Measurements from ENCODE around the gene ISCA1.
"Not testable (repeated sequence)": the region's sequence is repeated elsewhere in the genome, so short reads cannot be mapped to it uniquely, and the experiment has no call there.

Gene ISCA1

DNA sequence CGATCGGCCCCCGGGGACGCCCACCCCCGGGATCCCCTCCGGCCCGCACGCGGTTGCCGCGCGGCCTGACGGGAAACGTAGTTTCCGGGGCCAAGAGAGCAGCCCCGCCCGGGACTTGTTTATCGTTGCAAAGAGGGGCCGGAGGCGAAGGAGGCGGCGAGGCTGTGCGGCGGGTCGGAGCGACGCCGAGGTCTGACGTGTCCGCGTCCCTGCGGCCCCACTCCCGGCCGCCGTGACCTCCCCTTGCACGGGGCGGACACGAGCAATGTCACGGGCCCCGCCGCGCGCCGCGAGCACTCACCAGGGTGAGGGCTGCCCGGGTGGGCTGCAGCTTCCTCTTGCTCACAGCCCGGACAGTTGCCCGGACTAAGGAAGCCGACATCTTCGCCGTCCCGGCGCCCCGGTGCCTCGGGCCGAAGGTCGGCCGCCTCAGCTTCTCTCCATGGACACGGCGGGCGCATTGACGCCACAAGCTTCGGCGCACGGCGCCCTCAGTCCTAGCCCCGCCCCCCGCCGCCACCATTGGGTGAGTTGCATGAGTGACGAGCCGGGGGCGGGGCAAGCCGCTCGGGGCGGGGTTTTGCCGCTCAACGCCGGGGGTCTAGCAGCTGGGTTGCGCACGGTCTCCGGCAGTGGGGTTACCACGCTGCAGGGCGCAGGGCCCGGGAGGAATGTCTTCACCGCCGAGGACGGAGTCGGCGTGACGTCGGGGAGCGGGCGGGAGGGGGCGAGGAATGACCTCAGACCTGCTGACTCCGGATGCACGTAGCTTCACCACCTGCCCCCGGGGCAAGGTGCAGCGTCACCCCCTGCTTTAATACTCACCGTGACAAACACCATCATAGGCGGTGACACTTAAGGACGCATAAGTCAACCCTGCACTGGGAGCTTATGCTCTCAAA lies at the start of gene ISCA1:
Gene ISCA1 (minus strand): TSS at position 462 of the 902 bp plus-strand sequence. CDS start 80 bp downstream, at position 382.
- Histone ChIP-seq H3K4me1 (ENCODE audit: control insufficient read depth, insufficient read depth, low read length) (peaks cover 15% of the 10 kb centered on the region), H3K4me3 (ENCODE audit: low read length) (peak within 1 kb of the TSS; percentile 100), H3K36me3 (ENCODE audit: control insufficient read depth, insufficient read depth, low read length) (peaks cover 3% of the 10 kb centered on the region), H3K9ac (ENCODE audit: low read length) (peak within 1 kb of the TSS; percentile 80), H3K27ac (ENCODE audit: low read depth, low read length) (peak within 1 kb of the TSS; percentile 93), H3K27me3 (ENCODE audit: control insufficient read depth, insufficient read depth, low read length) (no peaks in the 10 kb centered on the region)

DNA sequence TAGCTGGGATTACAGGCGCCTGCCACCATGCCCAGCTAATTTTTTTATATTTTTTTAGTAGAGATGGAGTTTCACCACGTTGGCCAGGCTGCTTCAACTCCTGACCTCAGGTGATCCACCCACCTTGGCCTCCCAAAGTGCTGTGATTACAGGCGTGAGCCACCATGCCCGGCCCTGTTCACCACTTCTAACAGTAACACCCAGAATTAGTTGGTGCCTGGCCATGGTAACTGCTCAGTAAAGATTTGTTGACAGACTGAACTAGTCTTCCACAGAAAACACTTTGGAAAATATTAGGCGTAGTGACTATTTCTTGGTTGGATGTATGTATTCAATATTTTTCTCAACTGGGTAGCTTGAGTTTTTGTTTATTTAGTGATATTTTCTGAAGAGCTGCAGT lies 47.8 kb upstream of the ISCA1 start:
- H3K27ac ChIP-seq (ENCODE audit: low read depth, low read length): no peak overlapping the region
- H3K27me3 ChIP-seq (ENCODE audit: control insufficient read depth, insufficient read depth, low read length): no peaks in the 10 kb centered on the region
- H3K36me3 ChIP-seq (ENCODE audit: control insufficient read depth, insufficient read depth, low read length): peaks cover 23% of the 10 kb centered on the region
- no peak overlapping the region for H3K9ac ChIP-seq (ENCODE audit: low read length)
- H3K4me1 ChIP-seq (ENCODE audit: control insufficient read depth, insufficient read depth, low read length): no peaks in the 10 kb centered on the region
- no peak overlapping the region for H3K4me3 ChIP-seq (ENCODE audit: low read length)

DNA sequence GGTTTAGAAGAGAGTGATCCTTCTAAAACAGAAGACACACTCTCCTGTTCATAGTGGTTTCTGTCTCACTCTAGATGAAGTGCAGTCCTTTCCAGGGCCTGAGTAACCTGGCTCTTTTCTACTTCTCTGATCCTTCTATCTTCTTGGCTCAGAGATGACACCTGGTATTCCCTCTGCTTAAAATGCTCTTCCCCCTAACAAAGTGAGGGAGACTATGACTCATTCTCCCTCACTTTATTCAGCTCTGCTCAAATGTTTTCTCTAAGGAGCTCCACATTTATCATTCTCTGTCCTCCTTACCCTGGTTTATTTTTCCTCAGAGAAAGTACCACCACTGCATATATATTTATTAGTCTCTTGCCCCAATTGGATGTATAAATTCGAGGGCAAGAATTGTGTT lies 47.3 kb upstream of the ISCA1 start:
- Histone ChIP-seq H3K36me3 (ENCODE audit: control insufficient read depth, insufficient read depth, low read length) (peaks cover 25% of the 10 kb centered on the region), H3K27ac (ENCODE audit: low read depth, low read length) (no peak overlapping the region), H3K4me1 (ENCODE audit: control insufficient read depth, insufficient read depth, low read length) (no peaks in the 10 kb centered on the region), H3K27me3 (ENCODE audit: control insufficient read depth, insufficient read depth, low read length) (no peaks in the 10 kb centered on the region), H3K4me3 (ENCODE audit: low read length) (no peak overlapping the region), H3K9ac (ENCODE audit: low read length) (no peak overlapping the region)

DNA sequence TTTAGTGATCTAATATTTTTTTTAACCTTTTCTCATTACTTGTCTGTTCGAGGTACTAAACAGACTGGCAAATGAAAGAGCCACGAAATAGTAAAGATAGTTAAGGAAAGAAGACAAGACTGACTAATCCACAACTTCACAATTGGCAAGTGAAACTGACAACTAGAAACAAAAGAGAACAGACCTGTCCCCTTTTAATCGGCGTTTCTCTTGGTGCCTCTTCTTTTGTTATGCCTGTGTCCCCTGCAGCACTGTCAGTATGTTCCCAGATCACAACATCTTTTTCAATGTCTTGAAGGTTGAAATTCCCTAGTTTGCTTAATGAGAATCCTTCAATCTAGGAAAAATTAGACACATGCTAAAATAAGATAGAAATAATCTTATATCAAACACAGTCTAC lies 45.8 kb upstream of the ISCA1 start:
- H3K4me1 ChIP-seq (ENCODE audit: control insufficient read depth, insufficient read depth, low read length): no peaks in the 10 kb centered on the region
- H3K27me3 ChIP-seq (ENCODE audit: control insufficient read depth, insufficient read depth, low read length): no peaks in the 10 kb centered on the region
- H3K27ac ChIP-seq (ENCODE audit: low read depth, low read length): no peak overlapping the region
- peaks cover 32% of the 10 kb centered on the region for H3K36me3 ChIP-seq (ENCODE audit: control insufficient read depth, insufficient read depth, low read length)
- no peak overlapping the region for H3K4me3 ChIP-seq (ENCODE audit: low read length)
- no peak overlapping the region for H3K9ac ChIP-seq (ENCODE audit: low read length)

DNA sequence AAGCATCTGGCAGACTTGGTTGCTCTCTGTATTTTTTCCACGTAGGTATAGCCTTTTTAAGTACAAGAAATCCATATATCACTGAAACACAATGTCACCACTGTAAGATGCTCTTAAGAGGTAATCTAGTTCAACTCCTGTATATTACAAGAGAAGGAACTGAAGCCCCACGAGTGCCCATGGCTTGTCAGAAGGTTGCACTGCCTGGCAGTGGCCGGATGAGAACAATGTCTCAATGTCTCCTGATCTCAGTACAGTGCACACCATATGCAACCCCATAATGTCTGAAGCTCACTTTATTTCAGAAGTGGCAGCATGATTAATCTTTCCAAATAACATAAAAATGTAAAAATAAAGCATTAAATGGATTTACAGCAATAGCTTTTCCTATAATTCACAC lies 44.2 kb upstream of the ISCA1 start:
- H3K4me1 ChIP-seq (ENCODE audit: control insufficient read depth, insufficient read depth, low read length): no peaks in the 10 kb centered on the region
- no peak overlapping the region for H3K4me3 ChIP-seq (ENCODE audit: low read length)
- H3K27ac ChIP-seq (ENCODE audit: low read depth, low read length): no peak overlapping the region
- H3K27me3 ChIP-seq (ENCODE audit: control insufficient read depth, insufficient read depth, low read length): no peaks in the 10 kb centered on the region
- H3K36me3 ChIP-seq (ENCODE audit: control insufficient read depth, insufficient read depth, low read length): peaks cover 42% of the 10 kb centered on the region
- H3K9ac ChIP-seq (ENCODE audit: low read length): no peak overlapping the region

DNA sequence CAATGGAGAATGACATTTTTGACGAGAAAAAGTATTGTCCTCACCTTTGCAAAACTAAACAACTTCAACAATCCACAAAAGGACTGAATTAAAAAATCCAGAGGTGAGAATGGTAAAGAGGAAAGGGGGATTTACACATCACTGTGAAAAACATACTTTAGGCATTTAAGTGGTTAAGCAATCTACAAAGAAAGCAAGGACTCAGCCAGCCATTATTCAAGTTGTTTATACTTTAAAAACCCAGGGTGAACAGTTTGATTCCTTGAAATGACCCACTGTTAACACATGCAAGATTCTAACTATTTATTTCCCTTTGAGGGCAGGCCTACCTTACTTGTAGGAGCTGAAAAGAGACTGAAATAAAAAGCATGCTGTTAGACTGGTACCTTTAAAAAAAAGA lies 42.6 kb upstream of the ISCA1 start:
- no peaks in the 10 kb centered on the region for H3K27me3 ChIP-seq (ENCODE audit: control insufficient read depth, insufficient read depth, low read length)
- H3K9ac ChIP-seq (ENCODE audit: low read length): no peak overlapping the region
- no peaks in the 10 kb centered on the region for H3K4me1 ChIP-seq (ENCODE audit: control insufficient read depth, insufficient read depth, low read length)
- H3K36me3 ChIP-seq (ENCODE audit: control insufficient read depth, insufficient read depth, low read length): peaks cover 42% of the 10 kb centered on the region
- no peak overlapping the region for H3K4me3 ChIP-seq (ENCODE audit: low read length)
- no peak overlapping the region for H3K27ac ChIP-seq (ENCODE audit: low read depth, low read length)

DNA sequence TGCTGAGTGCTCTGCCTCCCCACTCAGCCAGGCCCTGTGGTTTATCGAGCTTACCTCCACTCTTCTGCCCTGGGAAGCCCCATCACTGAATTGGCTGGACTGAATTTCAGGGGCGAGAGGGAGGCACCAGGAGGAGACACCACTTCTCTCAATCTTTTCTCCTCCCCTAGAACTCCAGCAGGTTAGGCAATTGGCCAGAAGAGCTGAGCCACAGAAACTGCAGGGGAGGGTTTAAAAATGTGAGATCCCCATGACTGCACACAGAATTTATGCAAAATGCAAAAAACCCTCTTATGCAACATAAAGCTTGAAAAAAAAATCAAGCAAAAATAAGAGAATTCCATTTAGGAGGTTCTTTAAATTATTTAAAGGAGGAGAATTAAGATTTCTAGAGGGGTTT lies 42.0 kb upstream of the ISCA1 start:
- H3K4me1 ChIP-seq (ENCODE audit: control insufficient read depth, insufficient read depth, low read length): no peaks in the 10 kb centered on the region
- no peak overlapping the region for H3K9ac ChIP-seq (ENCODE audit: low read length)
- no peaks in the 10 kb centered on the region for H3K27me3 ChIP-seq (ENCODE audit: control insufficient read depth, insufficient read depth, low read length)
- H3K36me3 ChIP-seq (ENCODE audit: control insufficient read depth, insufficient read depth, low read length): peaks cover 39% of the 10 kb centered on the region
- H3K4me3 ChIP-seq (ENCODE audit: low read length): no peak overlapping the region
- H3K27ac ChIP-seq (ENCODE audit: low read depth, low read length): no peak overlapping the region

DNA sequence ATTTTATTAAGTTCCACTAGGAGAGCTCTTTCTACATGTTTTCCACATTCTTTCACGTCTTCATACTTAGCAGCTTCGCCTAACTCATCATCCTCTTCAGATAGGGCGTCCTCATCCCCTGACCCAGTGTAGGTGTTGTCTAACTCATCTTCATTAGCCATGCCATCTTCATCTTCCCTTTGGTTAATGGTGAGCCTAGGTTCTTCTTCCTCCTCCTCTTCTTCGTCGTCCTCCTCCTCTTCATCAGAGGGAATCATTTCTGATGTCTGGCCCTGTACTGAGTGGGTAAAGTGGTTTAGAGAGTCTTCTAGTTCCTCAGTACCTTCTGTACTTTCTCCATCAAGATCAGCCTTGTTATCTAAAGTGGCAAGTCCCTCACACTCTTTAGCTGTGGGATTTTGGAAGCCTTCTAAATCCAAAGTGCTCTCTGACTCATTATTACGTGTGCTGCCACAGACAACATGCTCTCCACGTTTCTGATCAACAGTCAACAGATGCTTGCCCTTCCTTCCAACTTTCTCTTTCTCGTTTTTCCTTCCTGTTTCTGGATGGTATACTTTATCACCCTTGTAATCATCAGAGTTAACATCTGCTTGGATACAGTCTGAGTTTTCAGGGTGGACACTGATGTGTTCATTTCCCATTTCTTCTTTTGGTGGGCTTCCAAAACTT lies 40.8 kb upstream of the ISCA1 start:
- Histone ChIP-seq H3K36me3 (ENCODE audit: control insufficient read depth, insufficient read depth, low read length) (peaks cover 44% of the 10 kb centered on the region), H3K9ac (ENCODE audit: low read length) (no peak overlapping the region), H3K4me3 (ENCODE audit: low read length) (no peak overlapping the region), H3K27ac (ENCODE audit: low read depth, low read length) (no peak overlapping the region), H3K27me3 (ENCODE audit: control insufficient read depth, insufficient read depth, low read length) (no peaks in the 10 kb centered on the region), H3K4me1 (ENCODE audit: control insufficient read depth, insufficient read depth, low read length) (no peaks in the 10 kb centered on the region)

DNA sequence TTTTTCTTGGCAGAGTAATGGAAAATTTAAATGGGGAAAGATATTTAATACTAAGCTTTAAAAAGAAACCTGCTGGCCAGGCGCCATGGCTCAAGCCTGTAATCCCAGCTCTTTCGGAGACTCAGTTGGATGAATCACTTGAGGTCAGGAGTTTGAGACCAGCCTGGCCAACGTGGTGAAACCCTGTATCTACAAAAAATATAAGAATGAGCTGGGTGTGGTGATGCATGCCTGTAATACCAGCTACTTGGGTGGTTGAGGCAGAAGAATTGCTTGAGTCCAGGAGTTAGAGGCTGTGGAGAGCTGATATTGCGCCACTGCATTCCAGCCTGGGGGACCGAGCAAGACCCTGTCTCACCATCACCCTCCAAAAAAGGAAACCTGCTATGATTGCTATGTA lies 39.0 kb upstream of the ISCA1 start:
- Histone ChIP-seq H3K9ac (ENCODE audit: low read length) (no peak overlapping the region), H3K27me3 (ENCODE audit: control insufficient read depth, insufficient read depth, low read length) (no peaks in the 10 kb centered on the region), H3K4me1 (ENCODE audit: control insufficient read depth, insufficient read depth, low read length) (no peaks in the 10 kb centered on the region), H3K36me3 (ENCODE audit: control insufficient read depth, insufficient read depth, low read length) (peaks cover 38% of the 10 kb centered on the region), H3K4me3 (ENCODE audit: low read length) (no peak overlapping the region), H3K27ac (ENCODE audit: low read depth, low read length) (no peak overlapping the region)

DNA sequence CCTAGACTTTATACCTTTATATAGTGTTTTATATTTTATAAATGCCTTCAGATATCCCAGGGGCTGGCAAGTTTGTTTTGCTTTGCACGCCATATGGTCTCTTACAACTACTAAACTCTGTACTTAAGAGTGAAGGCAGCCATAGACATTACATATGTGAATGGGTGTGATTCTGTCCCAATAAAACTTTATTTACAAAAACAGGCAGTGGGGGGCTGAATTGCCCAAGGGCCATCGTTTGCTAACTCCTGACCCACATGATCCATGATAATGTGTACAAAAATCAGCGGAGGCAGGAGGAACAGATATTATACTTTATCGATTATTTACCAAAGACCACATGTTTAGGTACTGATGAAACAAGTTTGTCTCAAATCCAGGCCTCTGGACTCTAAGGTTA lies 35.8 kb upstream of the ISCA1 start:
- Histone ChIP-seq H3K9ac (ENCODE audit: low read length) (no peak overlapping the region), H3K4me1 (ENCODE audit: control insufficient read depth, insufficient read depth, low read length) (no peaks in the 10 kb centered on the region), H3K4me3 (ENCODE audit: low read length) (no peak overlapping the region), H3K27ac (ENCODE audit: low read depth, low read length) (no peak overlapping the region), H3K36me3 (ENCODE audit: control insufficient read depth, insufficient read depth, low read length) (peaks cover 29% of the 10 kb centered on the region), H3K27me3 (ENCODE audit: control insufficient read depth, insufficient read depth, low read length) (no peaks in the 10 kb centered on the region)

DNA sequence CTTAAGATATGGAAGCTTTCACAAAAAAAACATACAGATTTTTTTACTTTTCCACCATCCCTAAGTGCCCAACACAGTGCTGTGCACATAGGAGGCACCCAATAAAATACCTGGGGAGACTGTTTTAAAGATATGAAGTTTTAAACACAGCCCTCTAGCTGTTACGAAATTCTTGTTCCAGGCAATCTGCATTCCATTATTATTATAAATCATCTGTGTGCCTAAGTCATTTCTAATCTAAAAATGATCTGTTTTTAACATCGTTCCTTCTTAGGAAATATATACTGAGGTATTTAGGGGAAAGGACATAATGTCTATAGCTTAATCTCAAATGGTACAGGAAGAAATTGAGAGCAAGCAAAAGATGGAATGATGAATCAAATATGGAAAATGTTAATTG lies 32.7 kb upstream of the ISCA1 start:
- Histone ChIP-seq H3K4me1 (ENCODE audit: control insufficient read depth, insufficient read depth, low read length) (no peaks in the 10 kb centered on the region), H3K36me3 (ENCODE audit: control insufficient read depth, insufficient read depth, low read length) (peaks cover 24% of the 10 kb centered on the region), H3K27me3 (ENCODE audit: control insufficient read depth, insufficient read depth, low read length) (no peaks in the 10 kb centered on the region), H3K4me3 (ENCODE audit: low read length) (no peak overlapping the region), H3K27ac (ENCODE audit: low read depth, low read length) (no peak overlapping the region), H3K9ac (ENCODE audit: low read length) (no peak overlapping the region)

DNA sequence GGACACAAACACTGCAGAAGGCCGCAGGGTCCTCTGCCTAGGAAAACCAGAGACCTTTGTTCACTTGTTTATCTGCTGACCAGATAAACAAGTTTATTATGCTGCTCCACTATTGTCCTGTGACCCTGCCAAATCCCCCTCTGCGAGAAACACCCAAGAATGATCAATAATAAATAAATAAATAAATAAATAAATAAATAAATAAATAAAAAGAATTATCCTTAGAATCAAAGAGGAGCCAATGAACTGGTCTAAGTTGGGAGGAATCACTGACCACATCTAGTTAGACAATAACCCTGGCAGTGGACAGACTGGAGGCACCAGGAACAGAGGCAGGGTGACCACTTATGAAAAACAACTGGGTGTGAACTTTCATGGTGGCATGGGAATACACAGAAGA lies 30.6 kb upstream of the ISCA1 start:
- peaks cover 22% of the 10 kb centered on the region for H3K36me3 ChIP-seq (ENCODE audit: control insufficient read depth, insufficient read depth, low read length)
- H3K27ac ChIP-seq (ENCODE audit: low read depth, low read length); H3K4me1 ChIP-seq (ENCODE audit: control insufficient read depth, insufficient read depth, low read length); H3K27me3 ChIP-seq (ENCODE audit: control insufficient read depth, insufficient read depth, low read length); H3K4me3 ChIP-seq (ENCODE audit: low read length): not testable (repeated sequence)
- peak overlapping the region; percentile 16 for H3K9ac ChIP-seq (ENCODE audit: low read length)

DNA sequence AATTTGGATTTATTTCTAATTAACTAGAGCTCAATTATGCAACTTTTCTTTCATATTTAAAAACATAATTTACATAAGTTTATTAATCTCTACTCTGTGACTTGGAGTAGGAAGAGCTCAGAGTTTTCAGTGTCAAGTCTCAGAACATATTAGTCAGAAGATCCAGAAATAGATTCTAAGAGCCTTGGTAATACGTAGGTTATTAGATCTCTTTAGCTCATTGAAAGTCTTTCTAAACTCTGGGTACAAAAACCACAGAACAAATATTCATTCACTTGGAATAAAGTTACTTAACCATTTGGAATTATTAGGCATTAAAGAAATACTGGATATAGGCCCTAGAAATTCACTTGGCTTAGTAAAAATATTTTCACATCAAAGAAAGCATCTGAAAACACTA lies 26.3 kb upstream of the ISCA1 start:
- Histone ChIP-seq H3K9ac (ENCODE audit: low read length) (no peak overlapping the region), H3K27me3 (ENCODE audit: control insufficient read depth, insufficient read depth, low read length) (no peaks in the 10 kb centered on the region), H3K4me1 (ENCODE audit: control insufficient read depth, insufficient read depth, low read length) (no peaks in the 10 kb centered on the region), H3K4me3 (ENCODE audit: low read length) (no peak overlapping the region), H3K27ac (ENCODE audit: low read depth, low read length) (no peak overlapping the region), H3K36me3 (ENCODE audit: control insufficient read depth, insufficient read depth, low read length) (peaks cover 21% of the 10 kb centered on the region)

All from rectal smooth muscle tissue (tissue), 1 donor.